Astrocyte of the spinal cord (primary cell): Measurements from ENCODE around the gene ADK.
A peak's percentile ranks its signal among the peaks of the same experiment; 100 is the strongest.

Source experiments
- DNase-seq: peaks from one replicate; pipeline ENCODE4 v3.0.0; 2011; ENCODE audit warnings: low read depth, low spot score
- H3K4me3 ChIP-seq: 2 replicates; pipeline ENCODE4 v1.5.1; 2011; ENCODE audit warnings: low read depth, mild to moderate bottlenecking, low read length, moderate library complexity
- CTCF ChIP-seq: IDR thresholded peaks from 2 replicates; pipeline ENCODE4 v1.5.1; 2012; ENCODE audit warnings: low read depth, mild to moderate bottlenecking, low read length, inconsistent platforms
- in situ Hi-C: cut with HindIII; loops from 2 replicates; pipeline ENCODE4 v1.10.0; 2017; ENCODE audit warnings: low sequenced_read_pairs

ADK gene

GRCh38 chr10:74637685-74638084, 486.7 kb downstream of the ADK start:
- in situ Hi-C loops: no loop called here
- DNase-seq: no peak
- no peak overlapping the region for H3K4me3 ChIP-seq
- TF ChIP-seq CTCF: no peak

- peak; percentile 45 for DNase-seq
- no peak for TF ChIP-seq CTCF
Measured at GRCh38 chr10:74640134-74640921, 489.3 kb downstream of the ADK start.

GRCh38 chr10:74641659-74642058, 490.6 kb downstream of the ADK start:
- in situ Hi-C loops: no loop called here
- TF ChIP-seq CTCF: no peak
- H3K4me3 ChIP-seq: no peak overlapping the region
- DNase-seq: no peak

More at GRCh38 chr10:74640134-74640921, 489.3 kb downstream of the ADK start:
- in situ Hi-C loops: no loop called here
- no peak overlapping the region for H3K4me3 ChIP-seq

GRCh38 chr10:74642901-74643595, 492.0 kb downstream of the ADK start:
- no peak overlapping the region for H3K4me3 ChIP-seq
- in situ Hi-C loops: no loop called here
- DNase-seq: no peak
- TF ChIP-seq CTCF: no peak

GRCh38 chr10:74643596-74643975, 492.6 kb downstream of the ADK start:
- in situ Hi-C loops: no loop called here
- TF ChIP-seq CTCF: no peak

GRCh38 chr10:74644738-74645137, 493.7 kb downstream of the ADK start:
- DNase-seq: no peak
- no peak overlapping the region for H3K4me3 ChIP-seq
- in situ Hi-C loops: no loop called here
- TF ChIP-seq CTCF: no peak

More at GRCh38 chr10:74643596-74643975, 492.6 kb downstream of the ADK start:
- no peak for DNase-seq
- H3K4me3 ChIP-seq: no peak overlapping the region
